ENCODE data around the gene ENOX1.

- TF ChIP-seq POLR2A (IDR thresholded peaks at IDR 0.05) (no peak), CTCF (IDR thresholded peaks at IDR 0.05) (no peak)
Measured at GRCh38 chr13:43289470-43290255, 497.1 kb downstream of the ENOX1 start.
